ENCODE data around the gene ZC3H15.

GRCh38 chr2:186542002-186542401 is 55.9 kb downstream of the ZC3H15 start:
- TF ChIP-seq TEAD4 (IDR thresholded peaks at IDR 0.05) (no peak), TAF1 (IDR thresholded peaks at IDR 0.05; ENCODE audit: low read depth) (no peak), EP300 (IDR thresholded peaks at IDR 0.05; ENCODE audit: borderline replicate concordance) (no peak), RAD21 (IDR thresholded peaks at IDR 0.05; ENCODE audit: low read depth) (no peak), REST (IDR thresholded peaks at IDR 0.05; ENCODE audit: low read depth) (no peak), YY1 (IDR thresholded peaks at IDR 0.05; ENCODE audit: low read depth) (no peak), CREB1 (IDR thresholded peaks at IDR 0.05; ENCODE audit: low read depth) (no peak), CEBPB (IDR thresholded peaks at IDR 0.05) (0 out of 2 replicates have a peak, but pooled peaks have one; percentile 16), EGR1 (IDR thresholded peaks at IDR 0.05) (no peak)

Data from Ishikawa (cell line).